K562 (cell line): ENCODE data around the gene INSIG1. TPM values are rescaled to one million over a fixed set of nuclear protein-coding genes. Genes with fewer than 3 reads are reported as not detected.

Experiments
- ARNT ChIP-seq, 2 experiments: fragments of 450-650 bp; IDR thresholded peaks; 2 replicates each; pipeline ENCODE4 v1.6.1; 2016; ENCODE audit warnings: mild to moderate bottlenecking in 1 of 2
- BACH1 ChIP-seq: fragments of 200-800 bp; sonication (Bioruptor generic); IDR thresholded peaks from 2 replicates; pipeline ENCODE4 v1.6.1; 2016; ENCODE audit warnings: missing genetic modification characterization, missing compliant biosample characterization
- CBFA2T3 ChIP-seq: fragments of 450-650 bp; IDR thresholded peaks from 2 replicates; pipeline ENCODE4 v1.6.1; 2017
- CBX2 ChIP-seq: fragments of 200-600 bp; sonication (generic); IDR thresholded peaks from one replicate; pipeline ENCODE4 v1.6.1; 2012; ENCODE audit warnings: mild to moderate bottlenecking, low read length, inconsistent platforms; ENCODE audit not compliant: insufficient read depth, poor library complexity, severe bottlenecking
- CHD4 ChIP-seq: fragments of 200-600 bp; sonication (generic); IDR thresholded peaks from 3 replicates; pipeline ENCODE4 v1.6.1; 2012; ENCODE audit warnings: low read depth, mild to moderate bottlenecking, mixed read lengths, low read length, inconsistent platforms; ENCODE audit not compliant: insufficient read depth, insufficient replicate concordance, poor library complexity, severe bottlenecking
- DMBX1 ChIP-seq: fragments of 250-450 bp; sonication (Bioruptor Pico); IDR thresholded peaks from 2 replicates; pipeline ENCODE4 v1.8.0; 2022; ENCODE audit warnings: inconsistent platforms, mild to moderate bottlenecking, moderate library complexity, borderline replicate concordance
- E2F6 ChIP-seq, 2 experiments: IDR thresholded peaks; 2 replicates each; pipeline ENCODE4 v1.6.1; 2011; ENCODE audit warnings: borderline replicate concordance in 1 of 2, control low read depth in 1 of 2, low read depth in 1 of 2, low read length in 1 of 2, mild to moderate bottlenecking in 1 of 2, mixed read lengths in 1 of 2, moderate library complexity in 1 of 2; ENCODE audit not compliant: insufficient read depth in 1 of 2, insufficient read length in 1 of 2, poor library complexity in 1 of 2, severe bottlenecking in 1 of 2; ENCODE audit errors: extremely low read depth in 1 of 2
- GATAD2B ChIP-seq: fragments of 450-650 bp; IDR thresholded peaks from 2 replicates; pipeline ENCODE4 v1.6.1; 2017; ENCODE audit warnings: mild to moderate bottlenecking, borderline replicate concordance
- HIVEP1 ChIP-seq: fragments of 250-450 bp; sonication (Bioruptor Pico); IDR thresholded peaks from 2 replicates; pipeline ENCODE4 v1.4.0; 2020; ENCODE audit warnings: mild to moderate bottlenecking
- HMBOX1 ChIP-seq: sonication (generic); IDR thresholded peaks from 2 replicates; pipeline ENCODE4 v1.6.1; 2016
- PRMT5 ChIP-seq: sonication (generic); formaldehyde crosslinking; IDR thresholded peaks from 2 replicates; pipeline ENCODE4 v1.5.0; 2020; ENCODE audit warnings: missing genetic modification reagents
- PRPF4 ChIP-seq: fragments of 200-400 bp; formaldehyde crosslinking; IDR thresholded peaks from one replicate; pipeline ENCODE4 v1.6.1; 2017; ENCODE audit warnings: low read length, low read depth, mild to moderate bottlenecking; ENCODE audit not compliant: insufficient read depth, poor library complexity, severe bottlenecking
- PTRF ChIP-seq: fragments of 450-650 bp; IDR thresholded peaks from 2 replicates; pipeline ENCODE4 v1.6.1; 2016; ENCODE audit warnings: mild to moderate bottlenecking, missing genetic modification characterization, missing compliant biosample characterization
- RBM39 ChIP-seq: fragments of 200-400 bp; formaldehyde crosslinking; optimal IDR thresholded peaks from 2 replicates; pipeline ENCODE3; 2018; ENCODE audit warnings: low read depth, low read length
- SNIP1 ChIP-seq: fragments of 450-650 bp; IDR thresholded peaks from 2 replicates; pipeline ENCODE4 v1.7.1; 2017; ENCODE audit warnings: low read depth, mild to moderate bottlenecking
- SP2 ChIP-seq: IDR thresholded peaks from 2 replicates; pipeline ENCODE4 v1.6.1; 2011; ENCODE audit warnings: mild to moderate bottlenecking, low read depth, low read length, moderate library complexity; ENCODE audit not compliant: poor library complexity, severe bottlenecking; ENCODE audit errors: extremely low read depth
- STAG1 ChIP-seq: sonication (generic); formaldehyde crosslinking; IDR thresholded peaks from 2 replicates; pipeline ENCODE4 v1.5.0; 2020; ENCODE audit warnings: missing genetic modification reagents, borderline replicate concordance
- XRCC4 ChIP-seq: IDR thresholded peaks from one replicate; pipeline ENCODE4 v1.6.1; 2011; ENCODE audit not compliant: insufficient read depth, insufficient read length; ENCODE audit errors: extremely low read depth
- ZBTB26 ChIP-seq: fragments of 450-650 bp; formaldehyde crosslinking; IDR thresholded peaks from 2 replicates; pipeline ENCODE4 v1.4.0; 2022; ENCODE audit warnings: missing genetic modification characterization
- ZNF143 ChIP-seq: sonication (generic); formaldehyde crosslinking; IDR thresholded peaks from 2 replicates; pipeline ENCODE4 v1.9.0; 2022; ENCODE audit warnings: mild to moderate bottlenecking, missing genetic modification reagents
- ZNF347 ChIP-seq: fragments of 450-650 bp; formaldehyde crosslinking; IDR thresholded peaks from 2 replicates; pipeline ENCODE4 v1.4.0; 2020; ENCODE audit warnings: low read depth, mild to moderate bottlenecking, moderate library complexity
- ZSCAN29 ChIP-seq: fragments of 450-650 bp; IDR thresholded peaks from 2 replicates; pipeline ENCODE4 v1.6.1; 2017
- polyA plus RNA-seq, 8 experiments: library from polyadenylated mRNA; depleted of rRNA in 4 of 8; stranded (reverse) in 5 of 8; unstranded in 3 of 8; fragments of >200 nt; fragmentation: Nextera tagmentation in 2 of 8; fragmentation: Illumina TruSeq in 1 of 8; extraction: Ambion mirVana in 2 of 8; extraction: Trizol in 1 of 8; gene quantifications; 2 replicates each; pipeline versions ENCODE4 v1.2.1 to v1.2.3, GENCODE V29; 2011 to 2014; ENCODE audit warnings: inconsistent platforms in 1 of 8, missing spikeins in 1 of 8
- total RNA-seq, 7 experiments: library from RNA; depleted of rRNA in 6 of 7; stranded (reverse); fragments of >200 nt in 6 of 7; fragmentation: Illumina TruSeq in 2 of 7; extraction: Trizol in 2 of 7; gene quantifications; 2 replicates each; pipeline versions ENCODE4 v1.2.1 to v1.2.3, GENCODE V29; 2011 to 2021; ENCODE audit warnings: low replicate concordance in 1 of 7

INSIG1 gene
- total and polyA plus RNA-seq, 9 of the 15 experiments (the other 6 are each of a cell fraction or from before 2014, with no cell fraction given), result 57.1 to 787 (median 238) TPM

GRCh38 chr7:155298834-155299534 is 1.3 kb downstream of the INSIG1 start (continued):
- no peak for TF ChIP-seq XRCC4
- TF ChIP-seq ARNT (IDR thresholded peaks at IDR 0.05), result no peak
- no peak for TF ChIP-seq RBM39
- TF ChIP-seq ZSCAN29, result no peak
- TF ChIP-seq E2F6 (IDR thresholded peaks at IDR 0.05; ENCODE audit: borderline replicate concordance in 1 of 2, extremely low read depth in 1 of 2, insufficient read depth in 1 of 2, insufficient read length in 1 of 2, low read depth in 1 of 2, low read length in 1 of 2, poor library complexity in 1 of 2, severe bottlenecking in 1 of 2), result no peak
- TF ChIP-seq STAG1 (CRISPR knock-in tag), result no peak
- no peak for TF ChIP-seq ZNF143 (CRISPR knock-in tag)
- no peak for TF ChIP-seq HIVEP1 (CRISPR knock-in tag)
- no peak for TF ChIP-seq GATAD2B
- 0 out of 2 replicates have a peak, but pooled peaks have one; percentile 33 for TF ChIP-seq SNIP1
- TF ChIP-seq ZBTB26 (CRISPR knock-in tag), result no peak
- no peak for TF ChIP-seq PRMT5 (CRISPR knock-in tag)
- no peak for TF ChIP-seq ZNF347 (CRISPR knock-in tag)
- TF ChIP-seq CBX2, result no peak
- TF ChIP-seq HMBOX1, result no peak
- no peak for TF ChIP-seq SP2
- TF ChIP-seq CHD4, result no peak
- TF ChIP-seq PTRF, result no peak
- no peak for TF ChIP-seq CBFA2T3
- no peak for TF ChIP-seq PRPF4
- no peak for TF ChIP-seq DMBX1 (CRISPR knock-in tag)
- no peak for TF ChIP-seq BACH1 (tag)
